Activated CD4-positive, alpha-beta T cell treated with anti-CD3 and anti-CD28 coated beads, Interleukin-2, Interleukin-4, amounts not matched to agents 100 ng/mL and 50 ng/mL, durations not matched to agents 16 hours and 8 hours (primary cell): ENCODE measurements around the gene PRMT3.
"Not testable (repeated sequence)": the region's sequence is repeated elsewhere in the genome, so short reads cannot be mapped to it uniquely, and the experiment has no call there.

Source experiments
- DNase-seq: peaks from one replicate; pipeline ENCODE4 v3.0.0-alpha.2; 2020; ENCODE audit warnings: low spot score

The PRMT3 gene

GRCh38 chr11:20457934-20458680, 70.6 kb downstream of the PRMT3 start:
- DNase-seq, result no peak

DNA sequence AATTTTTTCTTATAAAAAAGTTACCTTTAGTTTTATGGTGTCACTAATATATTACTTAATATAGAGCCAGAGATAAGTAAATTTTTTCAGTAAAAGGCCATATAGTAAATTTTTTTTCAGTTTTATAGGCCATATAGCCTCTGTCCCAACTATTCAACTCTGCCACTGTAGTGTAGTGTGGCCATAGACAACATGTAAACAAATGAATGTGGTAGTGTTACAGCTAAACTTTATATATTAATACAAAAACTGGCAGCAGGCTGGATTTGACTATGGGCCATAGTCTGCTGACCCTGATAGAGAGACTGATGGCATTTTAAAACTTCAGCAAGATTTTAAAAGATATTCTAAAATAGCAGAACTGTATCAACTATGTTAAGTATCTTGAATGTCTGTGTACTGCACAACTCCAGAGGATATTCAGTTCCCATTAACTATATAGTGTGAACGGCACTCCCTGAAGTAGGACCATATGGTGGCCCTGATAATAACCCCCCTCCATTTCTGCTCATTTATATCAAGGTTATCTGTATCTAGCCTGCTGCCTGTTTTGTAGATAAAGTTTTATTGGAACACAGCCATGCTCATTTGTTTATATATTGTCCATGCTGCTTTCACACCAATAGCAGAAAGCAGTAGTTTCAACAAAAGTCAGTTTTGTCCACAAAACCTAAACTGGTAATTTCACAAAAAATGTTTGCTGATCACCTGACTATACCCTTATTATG, 71.6 kb downstream of the PRMT3 start:
- DNase-seq, result no peak

DNA sequence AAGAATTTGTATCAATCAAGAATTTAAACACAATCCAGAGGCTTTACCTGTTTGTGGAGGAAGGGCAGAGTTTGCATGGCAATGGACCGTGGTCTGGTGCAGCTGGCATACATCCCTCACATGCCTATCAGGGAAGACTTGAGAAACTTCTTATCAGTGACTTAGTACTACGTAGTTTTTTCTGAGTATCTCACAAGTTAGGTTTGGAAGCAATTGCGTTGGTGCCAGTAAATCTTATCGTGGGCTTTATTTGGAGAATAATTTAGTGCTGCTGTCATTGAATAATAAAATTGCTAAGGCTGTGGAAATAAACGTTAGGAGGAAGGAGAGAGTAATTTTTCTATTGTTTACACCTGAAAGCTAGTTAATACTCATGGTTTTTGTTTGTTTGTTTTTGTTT, 72.3 kb downstream of the PRMT3 start:
- DNase-seq, result no peak

GRCh38 chr11:20464518-20464917, 77.0 kb downstream of the PRMT3 start:
- DNase-seq, result no peak

DNA sequence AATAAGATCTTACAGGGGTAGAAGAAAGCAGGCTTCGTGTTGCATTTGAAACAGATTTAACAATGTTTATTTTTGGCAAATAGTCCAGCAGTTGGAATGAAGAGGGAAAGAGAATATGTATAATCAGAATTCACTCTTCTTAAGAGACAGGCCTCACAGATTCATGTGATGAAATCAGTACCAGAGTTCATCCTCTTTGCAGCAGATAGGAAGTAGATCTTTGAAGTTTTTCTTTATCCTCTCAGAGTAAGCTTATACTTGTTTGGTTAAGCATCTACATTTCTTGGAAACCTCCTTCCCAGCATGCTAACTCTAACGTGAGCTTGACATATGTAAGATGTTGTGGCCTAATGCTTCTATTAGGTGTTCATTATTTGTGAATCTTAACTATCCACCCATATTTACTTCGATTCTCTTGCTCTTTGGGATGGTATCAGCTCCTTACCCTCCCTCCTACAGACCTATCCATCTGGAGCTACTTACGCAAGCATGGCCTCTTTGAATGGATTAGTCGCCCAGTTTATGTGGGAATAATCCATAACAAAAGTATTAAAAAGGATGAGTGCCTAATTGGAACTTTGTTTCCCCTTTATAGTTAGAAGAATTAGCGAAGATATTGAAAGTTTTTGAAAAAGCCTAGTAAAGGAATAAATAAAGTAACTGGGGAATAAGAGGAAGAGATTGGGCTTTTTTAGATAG, 80.1 kb downstream of the PRMT3 start:
- no peak for DNase-seq

GRCh38 chr11:20470348-20470747, 82.8 kb downstream of the PRMT3 start:
- no peak for DNase-seq

DNA sequence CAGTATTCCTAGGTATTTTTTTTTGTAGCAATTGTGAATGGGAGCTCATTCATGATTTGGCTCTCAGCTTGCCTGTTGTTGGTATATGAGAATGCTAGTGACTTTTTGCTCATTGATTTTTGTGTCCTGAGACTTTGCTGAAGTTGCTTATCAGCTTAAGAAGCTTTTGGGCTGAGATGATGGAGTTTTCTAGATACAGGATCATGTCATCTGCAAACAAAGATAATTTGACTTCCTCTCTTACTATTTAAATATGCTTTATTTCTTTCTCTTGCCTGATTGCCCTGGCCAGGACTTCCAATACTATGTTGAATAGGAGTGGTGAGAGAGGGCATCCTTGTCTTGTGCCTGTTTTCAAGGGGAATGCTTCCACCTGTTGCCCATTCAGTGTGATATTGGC, 84.4 kb downstream of the PRMT3 start:
- not testable (repeated sequence) for DNase-seq

- DNase-seq, result no peak
Observed at GRCh38 chr11:20474176-20474881, 86.8 kb downstream of the PRMT3 start.

GRCh38 chr11:20474882-20475517, 87.5 kb downstream of the PRMT3 start:
- DNase-seq, result no peak

- DNase-seq, result no peak
Observed at GRCh38 chr11:20477418-20478090, 90.0 kb downstream of the PRMT3 start.

DNA sequence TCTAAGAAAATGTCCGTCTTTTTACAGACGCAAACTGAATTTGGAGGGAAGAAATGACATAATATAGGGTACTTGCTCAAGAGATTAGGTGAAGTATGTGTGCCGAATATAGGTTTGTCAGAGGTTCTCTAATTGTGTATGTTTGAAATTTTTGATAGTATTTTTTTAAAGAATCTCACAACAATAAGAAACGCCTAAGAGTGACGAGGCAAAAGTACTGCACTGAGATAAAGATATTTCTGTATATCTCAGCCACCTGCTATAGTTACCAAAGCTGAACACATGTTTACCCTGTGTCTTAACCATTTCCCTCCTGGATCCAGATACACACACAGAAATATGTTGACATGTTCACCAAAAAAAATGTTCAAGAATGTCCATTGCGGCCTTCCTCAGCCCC, 92.0 kb downstream of the PRMT3 start:
- no peak for DNase-seq

DNA sequence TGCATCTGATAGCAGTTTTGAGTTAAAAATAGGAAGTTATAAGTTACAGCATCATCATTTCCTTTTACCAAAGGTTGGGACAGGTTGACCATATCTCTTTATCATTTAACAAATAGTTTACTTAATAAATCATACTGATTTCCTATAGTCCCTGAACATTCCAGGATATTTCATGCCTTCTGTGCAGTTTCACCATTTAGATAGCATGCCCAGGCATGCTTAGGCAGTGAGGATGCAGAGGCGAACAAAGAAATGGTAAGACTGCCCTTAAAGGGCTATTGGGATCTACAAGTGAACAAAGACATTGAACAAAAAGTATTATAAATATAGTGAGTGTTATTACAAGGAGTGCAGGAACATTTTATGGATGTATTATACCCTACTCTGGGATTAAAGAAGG, 96.4 kb downstream of the PRMT3 start:
- no peak for DNase-seq

GRCh38 chr11:20484416-20484815, 96.9 kb downstream of the PRMT3 start:
- DNase-seq, result not testable (repeated sequence)

DNA sequence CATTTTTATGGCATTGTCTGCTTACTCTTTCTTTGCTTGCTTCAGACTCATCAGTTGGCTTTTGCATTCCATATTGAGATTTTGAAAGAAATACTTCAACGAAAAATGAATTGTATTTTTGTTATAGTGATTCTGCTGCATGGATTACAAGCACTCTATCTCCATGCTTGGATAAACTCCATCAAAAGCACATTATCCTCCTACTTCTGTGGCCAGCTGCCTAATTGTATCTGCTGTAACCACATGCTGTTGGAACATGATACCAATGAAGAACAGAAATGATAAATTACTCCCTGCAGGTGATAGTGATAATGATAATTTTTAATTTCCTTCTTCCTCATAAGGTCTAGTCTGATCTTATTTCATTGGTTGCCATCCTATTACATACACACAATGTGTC, 100.8 kb downstream of the PRMT3 start:
- no peak for DNase-seq

GRCh38 chr11:20489948-20490347, 102.4 kb downstream of the PRMT3 start:
- no peak for DNase-seq

- DNase-seq, result no peak
Observed at GRCh38 chr11:20493340-20493739, 105.8 kb downstream of the PRMT3 start.

- DNase-seq, result no peak
Observed at GRCh38 chr11:20497124-20497792, 109.7 kb downstream of the PRMT3 start.

DNA sequence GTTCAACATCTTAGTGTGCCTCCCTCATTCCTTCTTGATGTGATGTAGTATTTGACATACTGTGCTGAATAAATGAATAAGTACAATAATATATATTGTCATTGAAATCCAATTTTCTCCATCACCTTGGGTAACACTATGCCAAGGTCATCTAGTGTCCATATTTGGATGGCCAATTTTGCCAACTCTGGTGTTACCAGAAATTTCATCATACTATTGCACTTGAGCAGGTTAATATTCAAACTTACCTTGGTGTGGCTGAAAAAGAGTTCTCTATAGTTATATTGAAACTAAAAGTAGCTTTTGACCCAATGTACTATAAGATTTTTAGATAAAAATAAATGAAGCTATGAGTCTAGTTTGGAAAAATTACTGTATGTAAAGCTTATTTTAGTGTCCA, 113.7 kb downstream of the PRMT3 start:
- DNase-seq, result no peak

GRCh38 chr11:20501971-20502370, 114.5 kb downstream of the PRMT3 start:
- DNase-seq, result no peak

DNA sequence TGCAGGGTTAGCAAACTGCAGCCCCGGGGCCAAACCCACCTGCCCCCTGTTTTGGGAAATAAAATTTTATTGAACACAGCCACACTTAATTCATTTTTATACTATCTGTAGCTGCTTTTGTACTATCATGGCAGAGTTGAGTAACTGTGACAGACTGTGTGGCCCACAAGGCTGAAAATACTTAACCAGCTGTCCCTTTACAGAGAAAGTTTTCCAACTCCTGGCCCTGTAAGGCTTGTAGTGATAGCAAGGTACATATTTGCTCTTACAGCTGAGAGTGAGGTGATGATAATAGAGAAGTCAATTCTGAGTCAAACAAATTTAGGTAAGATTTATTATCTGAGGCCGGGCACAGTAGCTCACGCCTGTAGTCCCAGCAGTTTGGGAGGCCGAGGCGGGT, 124.5 kb downstream of the PRMT3 start:
- no peak for DNase-seq

DNA sequence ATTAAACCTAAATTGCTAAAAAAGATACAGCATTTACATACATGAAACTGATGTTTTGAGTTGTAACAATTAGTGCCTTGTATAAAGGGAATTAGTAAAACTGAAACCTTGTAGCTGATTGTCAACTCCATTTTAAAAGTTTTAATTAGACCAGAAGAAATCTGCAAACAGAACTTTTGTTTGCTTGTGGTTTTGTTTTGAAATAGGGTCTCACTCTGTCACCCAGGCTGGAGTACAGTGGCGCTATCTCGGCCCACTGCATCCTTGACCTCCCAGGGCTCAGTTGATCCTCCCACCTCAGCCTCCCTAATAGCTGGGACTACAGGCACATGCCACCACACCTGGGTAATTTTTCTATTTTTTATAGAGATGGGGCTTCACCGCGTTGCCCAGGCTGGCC, 125.4 kb downstream of the PRMT3 start:
- DNase-seq, result no peak
